MCF 10A (cell line): ENCODE results near the gene MTHFS. TPM values are rescaled to one million over a fixed set of nuclear protein-coding genes. Genes with fewer than 3 reads are reported as not detected.
"Not testable (repeated sequence)": the region's sequence is repeated elsewhere in the genome, so short reads cannot be mapped to it uniquely, and the experiment has no call there.

Experiments
- BruUV-seq: library from RNA; stranded (reverse); fragments of 400-500 nt; replicated peaks from 2 replicates; lab custom pipeline; 2021; lab: Mats Ljungman, UMichigan
- CTCF ChIA-PET: fragments of 300-600 bp; sonication (Branson Sonifier 250); formaldehyde crosslinking; extraction: SDS; loops from one replicate; lab custom pipeline; 2021; ENCODE audit warnings: antibody characterized with exemption, inconsistent platforms; lab: Yijun Ruan, JAX
- POLR2A ChIA-PET: fragments of 300-600, 350-650 bp; sonication (Branson Sonifier 250); formaldehyde crosslinking; extraction: SDS; loops from one replicate; lab custom pipeline; 2020; ENCODE audit warnings: antibody characterized with exemption, inconsistent platforms; lab: Yijun Ruan, JAX
- DNase-seq: peaks from one replicate; pipeline ENCODE4 v3.0.0-alpha.2; 2018; ENCODE audit not compliant: unreplicated experiment
- H3K27ac Mint-ChIP-seq: one replicate; pipeline ENCODE4 v1.8.0; 2022; ENCODE audit warnings: mild to moderate bottlenecking, low read depth, mixed read lengths; ENCODE audit not compliant: unreplicated experiment
- H3K27me3 Mint-ChIP-seq: one replicate; pipeline ENCODE4 v1.8.0; 2022; ENCODE audit warnings: mixed read lengths; ENCODE audit not compliant: insufficient read depth, unreplicated experiment
- H3K36me3 Mint-ChIP-seq: one replicate; pipeline ENCODE4 v1.8.0; 2022; ENCODE audit warnings: mild to moderate bottlenecking, moderate library complexity, mixed read lengths; ENCODE audit not compliant: insufficient read depth, unreplicated experiment
- H3K4me1 Mint-ChIP-seq: one replicate; pipeline ENCODE4 v1.8.0; 2022; ENCODE audit warnings: mixed read lengths; ENCODE audit not compliant: insufficient read depth, unreplicated experiment
- H3K4me3 Mint-ChIP-seq: one replicate; pipeline ENCODE4 v1.8.0; 2022; ENCODE audit warnings: mild to moderate bottlenecking, moderate library complexity, mixed read lengths; ENCODE audit not compliant: unreplicated experiment
- H3K9me3 Mint-ChIP-seq: one replicate; pipeline ENCODE4 v1.8.0; 2022; ENCODE audit warnings: mixed read lengths; ENCODE audit not compliant: unreplicated experiment
- CTCF ChIP-seq: fragments of 200-600 bp; IDR thresholded peaks from one replicate; pipeline ENCODE4 v1.8.0; 2022; ENCODE audit warnings: antibody characterized with exemption, mild to moderate bottlenecking; ENCODE audit not compliant: unreplicated experiment
- intact Hi-C: fragments of 100-400 bp; cut with micrococcal nuclease; formaldehyde crosslinking; loops from 2 replicates; pipeline ENCODE4 v1.14.1; 2022
- total RNA-seq: library from RNA; stranded (reverse); gene quantifications from 2 replicates; pipeline ENCODE4 v1.2.3, GENCODE V29; 2022

The MTHFS gene
- total RNA-seq, 1 experiment from 2014 or later, result 34.5 TPM

- Mint-ChIP-seq H3K27me3 (peaks cover 8% of the 10 kb centered on the region), H3K27ac (no peak overlapping the region), H3K4me3 (no peak overlapping the region), H3K4me1 (no peaks in the 10 kb centered on the region), H3K9me3 (no peaks in the 10 kb centered on the region), H3K36me3 (no peaks in the 10 kb centered on the region)
- CTCF ChIA-PET, result interaction anchor here (1.5 kb wide), 1 partner anchor 20 kb away, joined by 3 read pairs; no protein-coding TSS in a partner anchor
- intact Hi-C loops, result no loop called here
- BruUV-seq, result no TSS peak
- POLR2A ChIA-PET, result no interaction called here
- DNase-seq, result no peak
- no peak for TF ChIP-seq CTCF
Observed at GRCh38 chr15:79942741-79943481, 46.1 kb upstream of the MTHFS start.

DNA sequence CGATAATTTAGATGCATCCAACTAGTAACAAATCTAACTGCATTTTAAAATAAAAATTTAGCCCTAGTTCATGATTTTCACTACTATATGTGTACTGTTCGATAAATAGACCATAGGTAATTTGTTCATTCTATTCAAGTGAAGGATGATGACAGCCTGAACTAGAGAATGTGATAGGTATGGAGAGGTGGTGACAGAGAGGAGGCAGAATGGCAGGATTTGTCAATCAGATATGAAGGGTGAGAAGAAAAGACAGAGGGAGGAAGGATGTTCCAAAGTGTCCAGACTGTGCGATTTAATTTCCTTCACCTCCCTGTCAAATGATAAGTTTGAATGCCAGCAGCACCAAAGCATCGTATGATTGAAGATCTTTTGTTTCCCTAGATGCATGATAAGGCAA, 42.6 kb upstream of the MTHFS start:
- H3K9me3 Mint-ChIP-seq, result no peaks in the 10 kb centered on the region
- no peaks in the 10 kb centered on the region for H3K27me3 Mint-ChIP-seq
- H3K27ac Mint-ChIP-seq, result no peak overlapping the region
- ChIA-PET POLR2A (no interaction called here), CTCF (no interaction called here)
- no peak for TF ChIP-seq CTCF
- no TSS peak for BruUV-seq
- no peak overlapping the region for H3K4me3 Mint-ChIP-seq
- no peak for DNase-seq
- no peaks in the 10 kb centered on the region for H3K4me1 Mint-ChIP-seq
- intact Hi-C loops, result no loop called here
- H3K36me3 Mint-ChIP-seq, result no peaks in the 10 kb centered on the region

DNA sequence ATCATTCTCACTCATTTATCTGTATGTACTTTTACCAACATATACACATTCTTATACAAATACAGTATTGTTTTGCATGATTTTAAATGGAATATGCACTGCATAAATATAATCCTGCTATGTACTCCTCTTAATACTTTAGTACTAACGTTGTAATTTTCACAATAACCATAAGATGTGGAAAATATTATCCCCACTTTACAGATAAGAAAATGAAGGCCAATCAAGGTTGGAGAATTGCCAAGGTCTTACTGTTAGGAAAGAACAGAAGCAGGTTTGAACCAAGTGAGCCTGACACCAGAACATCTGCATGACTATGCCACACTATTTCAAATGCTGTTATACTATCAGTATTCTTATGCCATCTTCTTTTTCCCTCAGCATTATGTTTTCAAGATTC, 41.3 kb upstream of the MTHFS start:
- Mint-ChIP-seq H3K4me3 (no peak overlapping the region), H3K27me3 (no peaks in the 10 kb centered on the region), H3K4me1 (no peaks in the 10 kb centered on the region), H3K9me3 (no peaks in the 10 kb centered on the region), H3K36me3 (no peaks in the 10 kb centered on the region), H3K27ac (no peak overlapping the region)
- no TSS peak for BruUV-seq
- intact Hi-C loops, result no loop called here
- no peak for TF ChIP-seq CTCF
- no peak for DNase-seq
- ChIA-PET POLR2A (no interaction called here), CTCF (no interaction called here)

DNA sequence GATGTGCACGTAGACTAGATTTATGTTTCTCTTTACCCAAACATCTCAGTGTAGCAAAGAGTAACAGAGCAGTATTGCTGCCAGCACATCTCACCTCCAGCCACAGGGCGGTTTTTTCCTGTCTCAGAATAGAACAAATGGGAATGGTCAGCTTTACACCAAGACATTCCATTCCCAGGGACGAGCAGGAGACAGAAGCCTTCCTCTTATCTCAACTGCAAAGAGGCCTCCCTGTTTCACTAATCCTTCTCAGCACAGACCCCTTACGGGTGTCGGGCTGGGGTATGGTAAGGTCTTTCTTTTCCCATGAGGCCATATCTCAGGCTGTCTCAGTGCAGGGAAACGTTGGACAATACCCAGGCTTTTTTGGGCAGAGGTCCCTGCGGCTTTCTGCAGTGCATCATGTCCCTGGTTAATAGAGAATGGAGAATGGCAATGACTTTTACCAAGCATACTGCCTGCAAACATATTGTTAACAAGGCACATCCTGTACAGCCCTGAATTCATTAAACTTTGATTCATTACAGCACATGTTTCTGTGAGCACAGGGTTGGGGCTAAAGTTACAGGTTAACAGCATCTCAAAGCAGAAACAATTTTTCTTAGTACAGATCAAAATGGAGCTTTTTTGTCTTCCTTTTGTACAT, 38.9 kb upstream of the MTHFS start:
- CTCF ChIA-PET, H3K4me1 Mint-ChIP-seq, H3K9me3 Mint-ChIP-seq, intact Hi-C loops, BruUV-seq, POLR2A ChIA-PET, H3K27me3 Mint-ChIP-seq, H3K27ac Mint-ChIP-seq, H3K4me3 Mint-ChIP-seq, DNase-seq, H3K36me3 Mint-ChIP-seq: not testable (repeated sequence)
